Adrenal gland (tissue), 5 donors: Measurements from ENCODE around the gene PKN3.

ENCODE experiments used
- POLR2A ChIP-seq, 2 donors: fragments of 450-650 bp; IDR thresholded peaks; one replicate each; pipeline ENCODE4 v1.6.1; 2017; ENCODE audit warnings: antibody characterized with exemption in 2 of 2, mild to moderate bottlenecking in 2 of 2, moderate library complexity in 1 of 2
- TF ChIP-seq, protein P1 (sequence below), 6 experiments: fragments of 450-650 bp in 4 of 6; fragments of 200-600 bp in 2 of 6; sonication (generic) in 1 of 6; IDR thresholded peaks; 1 replicate in 5 of 6; 2 replicates in 1 of 6; pipeline versions ENCODE4 v1.5.1 to v1.8.0; 2016 to 2021; ENCODE audit warnings: antibody characterized with exemption in 6 of 6, mild to moderate bottlenecking in 2 of 6, moderate library complexity in 1 of 6
- donor health status: DM: no; HTN: no; CAD: no.

DNA sequence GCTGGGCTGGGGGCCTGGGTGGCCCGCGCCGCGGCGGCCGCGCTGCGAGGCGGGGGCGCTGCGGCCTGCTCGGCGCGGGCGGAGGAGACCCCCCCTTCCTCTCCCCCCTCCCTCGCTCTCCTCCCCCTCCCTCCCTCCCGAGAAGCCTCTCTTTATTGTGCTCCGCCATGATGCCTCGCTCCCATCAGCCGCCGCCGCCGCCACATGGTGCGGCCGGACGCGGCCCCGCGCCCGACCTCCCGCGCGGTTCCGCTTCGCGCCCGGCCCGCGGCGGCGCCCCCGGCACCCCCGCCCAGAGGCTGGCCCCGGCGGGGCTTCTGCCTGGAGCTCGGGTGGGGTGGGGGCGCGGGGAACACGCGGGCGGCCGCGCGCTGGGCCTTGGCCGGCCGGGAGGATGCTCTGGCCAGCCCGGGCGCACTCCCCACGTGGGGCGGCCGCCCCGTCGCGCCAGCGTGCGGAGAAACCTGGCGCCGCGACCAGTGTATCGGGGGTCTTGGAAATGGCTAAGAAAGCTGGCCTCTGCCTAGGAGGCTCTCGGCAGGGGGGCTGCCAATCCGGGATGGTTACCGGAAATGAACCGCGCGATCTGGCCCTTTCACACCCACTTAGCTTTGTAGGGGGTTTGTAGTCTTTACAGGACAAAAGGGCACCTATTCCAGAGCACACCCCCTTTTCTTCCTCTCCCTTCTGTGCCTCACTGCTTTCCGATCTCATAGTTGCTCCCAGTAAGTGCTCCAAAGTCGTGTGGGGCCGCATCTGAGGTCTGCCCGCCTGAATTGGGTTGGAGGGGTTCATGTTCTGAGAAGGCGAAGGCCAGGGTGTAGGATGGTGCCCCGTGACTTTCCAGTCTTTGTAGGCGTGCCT lies 12.3 kb upstream of the PKN3 start:
- TF ChIP-seq, protein P1, sequence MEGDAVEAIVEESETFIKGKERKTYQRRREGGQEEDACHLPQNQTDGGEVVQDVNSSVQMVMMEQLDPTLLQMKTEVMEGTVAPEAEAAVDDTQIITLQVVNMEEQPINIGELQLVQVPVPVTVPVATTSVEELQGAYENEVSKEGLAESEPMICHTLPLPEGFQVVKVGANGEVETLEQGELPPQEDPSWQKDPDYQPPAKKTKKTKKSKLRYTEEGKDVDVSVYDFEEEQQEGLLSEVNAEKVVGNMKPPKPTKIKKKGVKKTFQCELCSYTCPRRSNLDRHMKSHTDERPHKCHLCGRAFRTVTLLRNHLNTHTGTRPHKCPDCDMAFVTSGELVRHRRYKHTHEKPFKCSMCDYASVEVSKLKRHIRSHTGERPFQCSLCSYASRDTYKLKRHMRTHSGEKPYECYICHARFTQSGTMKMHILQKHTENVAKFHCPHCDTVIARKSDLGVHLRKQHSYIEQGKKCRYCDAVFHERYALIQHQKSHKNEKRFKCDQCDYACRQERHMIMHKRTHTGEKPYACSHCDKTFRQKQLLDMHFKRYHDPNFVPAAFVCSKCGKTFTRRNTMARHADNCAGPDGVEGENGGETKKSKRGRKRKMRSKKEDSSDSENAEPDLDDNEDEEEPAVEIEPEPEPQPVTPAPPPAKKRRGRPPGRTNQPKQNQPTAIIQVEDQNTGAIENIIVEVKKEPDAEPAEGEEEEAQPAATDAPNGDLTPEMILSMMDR (IDR thresholded peaks at IDR 0.05), result no peak
- TF ChIP-seq POLR2A (IDR thresholded peaks at IDR 0.05), result no peak
